ENCODE data around the gene LEF1.

The LEF1 gene

GRCh38 chr4:108146819-108147218 is 21.9 kb downstream of the LEF1 start:
- DNase-seq (ENCODE audit: low read depth) = no peak

- no peak for DNase-seq (ENCODE audit: low read depth)
These were observed 22.4 kb downstream of the LEF1 start for GRCh38 chr4:108146336-108146735.

GRCh38 chr4:108144451-108144850 is 24.3 kb downstream of the LEF1 start:
- no peak for DNase-seq (ENCODE audit: low read depth)

GRCh38 chr4:108143515-108143914 is 25.2 kb downstream of the LEF1 start:
- DNase-seq (ENCODE audit: low read depth) = no peak

GRCh38 chr4:108142870-108143269 is 25.9 kb downstream of the LEF1 start:
- DNase-seq (ENCODE audit: low read depth) = no peak

- no peak for DNase-seq (ENCODE audit: low read depth)
These were observed 27.4 kb downstream of the LEF1 start for GRCh38 chr4:108141213-108141950.

GRCh38 chr4:108140328-108140727 is 28.4 kb downstream of the LEF1 start:
- no peak for DNase-seq (ENCODE audit: low read depth)

GRCh38 chr4:108139089-108139488 is 29.6 kb downstream of the LEF1 start:
- DNase-seq (ENCODE audit: low read depth) = no peak

- no peak for DNase-seq (ENCODE audit: low read depth)
These were observed 33.1 kb downstream of the LEF1 start for GRCh38 chr4:108135549-108136209.

- DNase-seq (ENCODE audit: low read depth) = no peak
These were observed 37.8 kb downstream of the LEF1 start for GRCh38 chr4:108130955-108131354.

- DNase-seq (ENCODE audit: low read depth) = no peak
These were observed 39.5 kb downstream of the LEF1 start for GRCh38 chr4:108129196-108129595.

- no peak for DNase-seq (ENCODE audit: low read depth)
These were observed 41.9 kb downstream of the LEF1 start for GRCh38 chr4:108126806-108127205.

GRCh38 chr4:108120789-108121188 is 47.9 kb downstream of the LEF1 start:
- DNase-seq (ENCODE audit: low read depth) = no peak

- DNase-seq (ENCODE audit: low read depth) = no peak
These were observed 49.4 kb downstream of the LEF1 start for GRCh38 chr4:108119199-108119800.

GRCh38 chr4:108118505-108118904 is 50.2 kb downstream of the LEF1 start:
- DNase-seq (ENCODE audit: low read depth) = no peak

- DNase-seq (ENCODE audit: low read depth) = no peak
These were observed 51.1 kb downstream of the LEF1 start for GRCh38 chr4:108117418-108118182.

- no peak for DNase-seq (ENCODE audit: low read depth)
These were observed 52.1 kb downstream of the LEF1 start for GRCh38 chr4:108116423-108117168.

GRCh38 chr4:108115168-108115526 is 53.6 kb downstream of the LEF1 start:
- no peak for DNase-seq (ENCODE audit: low read depth)

GRCh38 chr4:108114503-108114902 is 54.2 kb downstream of the LEF1 start:
- no peak for DNase-seq (ENCODE audit: low read depth)

GRCh38 chr4:108113229-108113628 is 55.5 kb downstream of the LEF1 start:
- peak; percentile 30 for DNase-seq (ENCODE audit: low read depth)

- DNase-seq (ENCODE audit: low read depth) = no peak
These were observed 57.0 kb downstream of the LEF1 start for GRCh38 chr4:108111781-108112180.

- DNase-seq (ENCODE audit: low read depth) = no peak
These were observed 58.3 kb downstream of the LEF1 start for GRCh38 chr4:108110450-108110849.

Data from activated T-cell treated with anti-CD3 and anti-CD28 coated beads for 24 hours (primary cell).